GM12878 (cell line): ENCODE measurements around the gene MAMDC4. TPM values are rescaled to one million over a fixed set of nuclear protein-coding genes. Genes with fewer than 3 reads are reported as not detected.

ENCODE experiments used
- ATAC-seq: fragments of 200-7000 bp; cut with Tn5 transposase; 3 replicates; pipeline ENCODE4 v1.9.1; 2020; ENCODE audit warnings: mild to moderate bottlenecking, moderate library complexity
- BruUV-seq: library from RNA; stranded (reverse); fragments of 400-500 nt; replicated peaks from 2 replicates; lab custom pipeline; 2021; lab: Mats Ljungman, UMichigan
- CTCF ChIA-PET: fragments of 300-600 bp; sonication (Branson Sonifier 250); formaldehyde crosslinking; extraction: SDS; loops from one replicate; lab custom pipeline; 2021; ENCODE audit warnings: inconsistent platforms; lab: Yijun Ruan, JAX
- POLR2A ChIA-PET: fragments of 350-600 bp; formaldehyde crosslinking; extraction: SDS; loops from one replicate; lab custom pipeline; 2021; ENCODE audit warnings: inconsistent platforms; lab: Charles Lee
- RAD21 ChIA-PET: fragments of 300-600 bp; sonication (Branson Sonifier 250); formaldehyde crosslinking; loops from one replicate; lab custom pipeline; 2023; ENCODE audit warnings: antibody characterized with exemption; ENCODE audit not compliant: unreplicated experiment; lab: Charles Lee
- SMC1A ChIA-PET: fragments of 300-600 bp; sonication (Branson Sonifier 250); formaldehyde crosslinking; loops from one replicate; lab custom pipeline; 2023; ENCODE audit not compliant: unreplicated experiment, uncharacterized antibody; lab: Charles Lee
- DNase-seq: peaks from one replicate; pipeline ENCODE4 v3.0.0-alpha.2; 2011; ENCODE audit warnings: low read depth, low spot score
- FAIRE-seq: peaks from 3 replicates; lab custom pipeline; 2011; peaks lifted over from hg19 to GRCh38; lab: Jason Lieb, UNC
- H2AFZ ChIP-seq: 2 replicates; pipeline ENCODE4 v1.6.0; 2011; ENCODE audit warnings: low read depth, low read length, control low read depth; ENCODE audit not compliant: control insufficient read depth
- H3K27ac ChIP-seq: 2 replicates; pipeline ENCODE4 v1.5.1; 2011; ENCODE audit warnings: control low read depth; ENCODE audit not compliant: control insufficient read depth, insufficient read depth
- H3K27me3 ChIP-seq, 2 experiments: replicated peaks in 1 of 2; 2 replicates each; pipeline versions ENCODE4 v1.6.0 to v1.6.1; 2011; ENCODE audit warnings: low read length in 1 of 2; ENCODE audit not compliant: control insufficient read depth in 2 of 2, insufficient read depth in 2 of 2
- H3K36me3 ChIP-seq, 2 experiments: 2 replicates each; pipeline ENCODE4 v1.5.1; 2011; ENCODE audit warnings: low read length in 1 of 2; ENCODE audit not compliant: control insufficient read depth in 2 of 2, insufficient read depth in 2 of 2
- H3K4me1 ChIP-seq: 2 replicates; pipeline ENCODE4 v1.6.1; 2011; ENCODE audit warnings: mild to moderate bottlenecking, low read length, moderate library complexity, mixed read lengths; ENCODE audit not compliant: control insufficient read depth, insufficient read depth
- H3K4me2 ChIP-seq: 2 replicates; pipeline ENCODE4 v1.6.0; 2011; ENCODE audit warnings: control low read depth; ENCODE audit not compliant: control insufficient read depth, insufficient read depth
- H3K4me3 ChIP-seq: fragments of 200-600 bp; sonication (generic); 2 replicates; pipeline ENCODE4 v1.5.1; 2016
- H3K79me2 ChIP-seq: 2 replicates; pipeline ENCODE4 v1.6.0; 2011; ENCODE audit warnings: low read length; ENCODE audit not compliant: control insufficient read depth, insufficient read depth
- H3K9ac ChIP-seq: 2 replicates; pipeline ENCODE4 v1.8.0; 2011; ENCODE audit warnings: low read length, control low read depth, mixed read lengths; ENCODE audit not compliant: control insufficient read depth, insufficient read depth
- H3K9me3 ChIP-seq: replicated peaks from 3 replicates; pipeline ENCODE4 v1.5.1; 2011; ENCODE audit warnings: mild to moderate bottlenecking, low read length; ENCODE audit not compliant: control insufficient read depth, insufficient read depth
- H4K20me1 ChIP-seq: 2 replicates; pipeline ENCODE4 v1.6.0; 2011; ENCODE audit not compliant: control insufficient read depth, insufficient read depth
- ATF7 ChIP-seq: fragments of 450-650 bp; IDR thresholded peaks from 2 replicates; pipeline ENCODE4 v1.6.1; 2016; ENCODE audit warnings: low read depth, mild to moderate bottlenecking
- BMI1 ChIP-seq: fragments of 450-650 bp; IDR thresholded peaks from 2 replicates; pipeline ENCODE4 v1.6.1; 2016; ENCODE audit warnings: mild to moderate bottlenecking, moderate library complexity, borderline replicate concordance
- CREB1 ChIP-seq: IDR thresholded peaks from 2 replicates; pipeline ENCODE4 v1.6.1; 2012; ENCODE audit warnings: low read depth, mild to moderate bottlenecking, inconsistent platforms
- HDAC2 ChIP-seq: fragments of 200-600 bp; sonication (generic); IDR thresholded peaks from 2 replicates; pipeline ENCODE4 v1.6.1; 2017
- IKZF1 ChIP-seq: fragments of 450-650 bp; conservative IDR thresholded peaks from 2 replicates; pipeline ENCODE4 v1.6.1; 2017; ENCODE audit warnings: antibody characterized with exemption, mild to moderate bottlenecking
- LARP7 ChIP-seq: fragments of 450-650 bp; IDR thresholded peaks from 2 replicates; pipeline ENCODE4 v1.6.1; 2017; ENCODE audit warnings: mild to moderate bottlenecking
- NBN ChIP-seq: fragments of 450-650 bp; IDR thresholded peaks from 2 replicates; pipeline ENCODE4 v1.6.1; 2016
- NRF1 ChIP-seq: conservative IDR thresholded peaks from 2 replicates; pipeline ENCODE4 v1.6.1; 2011; ENCODE audit warnings: mild to moderate bottlenecking, low read depth, low read length, improper control_type of control experiment
- POLR2A ChIP-seq: IDR thresholded peaks from 2 replicates; pipeline ENCODE4 v1.6.1; 2011; ENCODE audit warnings: low read depth, mild to moderate bottlenecking, low read length
- ZBTB33 ChIP-seq: fragments of 450-650 bp; IDR thresholded peaks from 2 replicates; pipeline ENCODE4 v1.6.1; 2017; ENCODE audit warnings: mild to moderate bottlenecking
- WGBS: methylation state at CpG from one replicate; pipeline ENCODE4 v1.1.6; 2016; ENCODE audit warnings: low lambda C conversion rate; ENCODE audit not compliant: insufficient replicate concordance, insufficient coverage; ENCODE audit errors: missing lambda C conversion rate; 5-methylcytosine and 5-hydroxymethylcytosine counted together
- in situ Hi-C: fragments of 300-500 bp; cut with MboI; formaldehyde crosslinking; loops from 9 replicates; pipeline ENCODE4 v1.14.3; 2018; ENCODE audit warnings: mixed read lengths
- intact Hi-C: fragments of 100-400 bp; cut with micrococcal nuclease; formaldehyde crosslinking; loops from one replicate; pipeline ENCODE4 v1.14.2; 2022; ENCODE audit not compliant: unreplicated experiment
- polyA plus RNA-seq, 11 experiments: library from polyadenylated mRNA; depleted of rRNA in 4 of 11; unstranded in 6 of 11; stranded (reverse) in 5 of 11; fragments of >200 nt; fragmentation: Nextera tagmentation in 4 of 11; fragmentation: Illumina TruSeq in 1 of 11; extraction: Ambion mirVana in 4 of 11; extraction: Trizol in 1 of 11; gene quantifications; 1 replicate in 1 of 11; 2 replicates in 10 of 11; pipeline versions ENCODE4 v1.2.1 to v1.2.3, GENCODE V29; 2011 to 2016; ENCODE audit warnings: inconsistent platforms in 2 of 11, missing spikeins in 2 of 11, low read depth in 1 of 11
- total RNA-seq, 4 experiments: library from RNA; depleted of rRNA in 3 of 4; stranded (reverse); fragments of >200 nt in 3 of 4; fragmentation: Illumina TruSeq in 1 of 4; extraction: Trizol in 1 of 4; gene quantifications; 2 replicates each; pipeline versions ENCODE4 v1.2.1 to v1.2.3, GENCODE V29; 2013 to 2021
- TF ChIP-seq, protein P1 (sequence below): fragments of 450-650 bp; formaldehyde crosslinking; IDR thresholded peaks from 2 replicates; pipeline ENCODE4 v1.4.0; 2022; ENCODE audit warnings: mild to moderate bottlenecking, moderate library complexity
- TF ChIP-seq, protein P2 (sequence below): fragments of 150-350 bp; IDR thresholded peaks from 2 replicates; pipeline ENCODE4 v1.6.1; 2016; ENCODE audit warnings: low read depth, low read length

MAMDC4 gene
- total and polyA plus RNA-seq, 10 of the 15 experiments (the other 5 are each of a cell fraction or from before 2014, with no cell fraction given) = 0.22 to 5.7 (median 2.4) TPM; not detected in 1

DNA sequence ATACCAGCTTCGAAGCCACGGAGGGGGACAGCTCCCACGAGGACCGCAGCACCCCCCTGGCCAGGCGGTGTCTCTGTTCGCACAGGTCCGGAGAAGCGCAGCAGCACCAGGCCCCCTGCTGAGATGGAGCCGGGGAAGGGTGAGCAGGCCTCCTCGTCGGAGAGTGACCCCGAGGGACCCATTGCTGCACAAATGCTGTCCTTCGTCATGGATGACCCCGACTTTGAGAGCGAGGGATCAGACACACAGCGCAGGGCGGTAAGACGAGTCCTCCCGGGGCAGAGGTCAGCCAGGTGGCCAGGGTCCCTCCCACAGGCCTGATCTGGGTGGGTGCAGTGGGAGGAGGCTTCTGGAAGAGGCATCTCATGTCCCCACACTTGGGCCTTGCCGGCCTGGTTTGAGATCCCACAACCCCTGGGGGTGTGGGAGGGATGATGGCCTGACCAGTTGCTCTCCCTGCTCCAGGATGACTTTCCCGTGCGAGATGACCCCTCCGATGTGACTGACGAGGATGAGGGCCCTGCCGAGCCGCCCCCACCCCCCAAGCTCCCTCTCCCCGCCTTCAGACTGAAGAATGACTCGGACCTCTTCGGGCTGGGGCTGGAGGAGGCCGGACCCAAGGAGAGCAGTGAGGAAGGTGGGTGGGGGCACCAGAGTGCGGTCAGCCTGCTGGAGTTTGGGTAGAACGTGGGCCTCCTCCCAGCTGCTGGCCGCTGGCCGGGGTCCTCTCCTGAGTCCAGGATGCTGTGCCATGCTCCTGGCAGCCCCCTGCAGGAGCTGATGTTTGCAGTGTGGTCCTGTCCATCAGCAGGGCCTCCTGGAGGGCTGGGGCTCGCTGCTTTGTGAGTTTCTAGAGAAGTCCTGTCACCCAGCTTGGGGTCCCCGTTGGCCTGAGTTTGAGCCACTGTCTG lies 12.7 kb upstream of the MAMDC4 start:
- no peak overlapping the region for H3K9ac ChIP-seq
- H3K36me3 ChIP-seq = no peaks in the 10 kb centered on the region
- ChIA-PET SMC1A (no interaction called here), RAD21 (no interaction called here), CTCF (interaction anchor here (0.6 kb wide), 1 partner anchor 88 kb away, joined by 3 read pairs; no protein-coding TSS in a partner anchor), POLR2A (no interaction called here)
- no peak overlapping the region for H3K27ac ChIP-seq
- no peaks in the 10 kb centered on the region; the same call in 1 of the 2 replicates for H4K20me1 ChIP-seq
- no peak for FAIRE-seq
- H3K4me2 ChIP-seq = no peak overlapping the region
- no TSS peak for BruUV-seq
- no peak overlapping the region for H2AFZ ChIP-seq
- peaks cover 6% of the 10 kb centered on the region; the same call in 1 of the 2 replicates for H3K4me1 ChIP-seq
- no peak for ATAC-seq
- H3K27me3 ChIP-seq = no peaks in the 10 kb centered on the region
- in situ Hi-C loops = no loop called here
- no peak overlapping the region for H3K4me3 ChIP-seq
- intact Hi-C loops = no loop called here
- DNase-seq = no peak
- H3K79me2 ChIP-seq = no peaks in the 10 kb centered on the region
- WGBS = 87% methylated on average over 25 of the region's 36 CpGs
- no peaks in the 10 kb centered on the region for H3K9me3 ChIP-seq
- TF ChIP-seq BMI1 (no peak), POLR2A (no peak; the same call in 1 of the 2 replicates), LARP7 (no peak), IKZF1 (no peak), HDAC2 (no peak), ZBTB33 (no peak), NBN (no peak), ATF7 (no peak), CREB1 (no peak), NRF1 (no peak)
- TF ChIP-seq, protein P1, sequence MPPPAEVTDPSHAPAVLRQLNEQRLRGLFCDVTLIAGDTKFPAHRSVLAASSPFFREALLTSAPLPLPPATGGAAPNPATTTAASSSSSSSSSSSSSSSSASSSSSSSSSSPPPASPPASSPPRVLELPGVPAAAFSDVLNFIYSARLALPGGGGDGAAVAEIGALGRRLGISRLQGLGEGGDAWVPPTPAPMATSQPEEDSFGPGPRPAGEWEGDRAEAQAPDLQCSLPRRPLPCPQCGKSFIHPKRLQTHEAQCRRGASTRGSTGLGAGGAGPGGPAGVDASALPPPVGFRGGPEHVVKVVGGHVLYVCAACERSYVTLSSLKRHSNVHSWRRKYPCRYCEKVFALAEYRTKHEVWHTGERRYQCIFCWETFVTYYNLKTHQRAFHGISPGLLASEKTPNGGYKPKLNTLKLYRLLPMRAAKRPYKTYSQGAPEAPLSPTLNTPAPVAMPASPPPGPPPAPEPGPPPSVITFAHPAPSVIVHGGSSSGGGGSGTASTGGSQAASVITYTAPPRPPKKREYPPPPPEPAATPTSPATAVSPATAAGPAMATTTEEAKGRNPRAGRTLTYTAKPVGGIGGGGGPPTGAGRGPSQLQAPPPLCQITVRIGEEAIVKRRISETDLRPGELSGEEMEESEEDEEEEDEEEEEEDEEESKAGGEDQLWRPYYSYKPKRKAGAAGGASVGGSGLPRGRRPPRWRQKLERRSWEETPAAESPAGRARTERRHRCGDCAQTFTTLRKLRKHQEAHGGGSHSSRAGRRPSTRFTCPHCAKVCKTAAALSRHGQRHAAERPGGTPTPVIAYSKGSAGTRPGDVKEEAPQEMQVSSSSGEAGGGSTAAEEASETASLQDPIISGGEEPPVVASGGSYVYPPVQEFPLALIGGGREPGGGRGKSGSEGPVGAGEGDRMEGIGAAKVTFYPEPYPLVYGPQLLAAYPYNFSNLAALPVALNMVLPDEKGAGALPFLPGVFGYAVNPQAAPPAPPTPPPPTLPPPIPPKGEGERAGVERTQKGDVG (CRISPR knock-in tag) = no peak
- TF ChIP-seq, protein P2, sequence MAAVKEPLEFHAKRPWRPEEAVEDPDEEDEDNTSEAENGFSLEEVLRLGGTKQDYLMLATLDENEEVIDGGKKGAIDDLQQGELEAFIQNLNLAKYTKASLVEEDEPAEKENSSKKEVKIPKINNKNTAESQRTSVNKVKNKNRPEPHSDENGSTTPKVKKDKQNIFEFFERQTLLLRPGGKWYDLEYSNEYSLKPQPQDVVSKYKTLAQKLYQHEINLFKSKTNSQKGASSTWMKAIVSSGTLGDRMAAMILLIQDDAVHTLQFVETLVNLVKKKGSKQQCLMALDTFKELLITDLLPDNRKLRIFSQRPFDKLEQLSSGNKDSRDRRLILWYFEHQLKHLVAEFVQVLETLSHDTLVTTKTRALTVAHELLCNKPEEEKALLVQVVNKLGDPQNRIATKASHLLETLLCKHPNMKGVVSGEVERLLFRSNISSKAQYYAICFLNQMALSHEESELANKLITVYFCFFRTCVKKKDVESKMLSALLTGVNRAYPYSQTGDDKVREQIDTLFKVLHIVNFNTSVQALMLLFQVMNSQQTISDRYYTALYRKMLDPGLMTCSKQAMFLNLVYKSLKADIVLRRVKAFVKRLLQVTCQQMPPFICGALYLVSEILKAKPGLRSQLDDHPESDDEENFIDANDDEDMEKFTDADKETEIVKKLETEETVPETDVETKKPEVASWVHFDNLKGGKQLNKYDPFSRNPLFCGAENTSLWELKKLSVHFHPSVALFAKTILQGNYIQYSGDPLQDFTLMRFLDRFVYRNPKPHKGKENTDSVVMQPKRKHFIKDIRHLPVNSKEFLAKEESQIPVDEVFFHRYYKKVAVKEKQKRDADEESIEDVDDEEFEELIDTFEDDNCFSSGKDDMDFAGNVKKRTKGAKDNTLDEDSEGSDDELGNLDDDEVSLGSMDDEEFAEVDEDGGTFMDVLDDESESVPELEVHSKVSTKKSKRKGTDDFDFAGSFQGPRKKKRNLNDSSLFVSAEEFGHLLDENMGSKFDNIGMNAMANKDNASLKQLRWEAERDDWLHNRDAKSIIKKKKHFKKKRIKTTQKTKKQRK = no peak
